Stimulated activated CD4-positive, alpha-beta T cell treated with anti-CD3 and anti-CD28 coated beads, Interleukin-12 subunit alpha, Interleukin-12 subunit beta, amount 100 ng/mL, for 48 hours (primary cell): Measurements from ENCODE around the gene ZNF451.
"Not testable (repeated sequence)": the region's sequence is repeated elsewhere in the genome, so short reads cannot be mapped to it uniquely, and the experiment has no call there.

Experiments used
- DNase-seq, 3 donors: peaks; one replicate each; pipeline ENCODE4 v3.0.0-alpha.2; 2020; ENCODE audit warnings: low read depth in 2 of 3, low spot score in 1 of 3

Gene ZNF451

DNA sequence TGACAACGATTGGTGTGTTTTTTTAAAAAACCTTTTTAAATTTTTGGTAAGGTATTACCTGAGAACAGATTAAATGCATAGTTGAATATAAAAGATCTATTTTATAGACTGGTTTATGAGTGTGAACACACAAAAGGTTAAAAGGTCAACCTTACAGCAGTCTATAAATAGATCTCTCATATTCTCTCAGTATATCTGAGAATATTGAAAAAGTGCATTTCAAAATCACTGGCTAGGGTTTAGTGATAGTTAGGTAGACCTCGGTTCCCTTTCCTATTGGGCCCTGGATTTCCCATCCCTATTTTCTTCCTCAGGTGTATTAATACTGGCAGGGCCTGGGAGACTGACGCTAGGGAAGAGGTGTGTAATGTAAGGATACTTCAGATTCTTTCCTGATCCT is 723 bp upstream of the ZNF451 start:
- DNase-seq, result no peak

DNA sequence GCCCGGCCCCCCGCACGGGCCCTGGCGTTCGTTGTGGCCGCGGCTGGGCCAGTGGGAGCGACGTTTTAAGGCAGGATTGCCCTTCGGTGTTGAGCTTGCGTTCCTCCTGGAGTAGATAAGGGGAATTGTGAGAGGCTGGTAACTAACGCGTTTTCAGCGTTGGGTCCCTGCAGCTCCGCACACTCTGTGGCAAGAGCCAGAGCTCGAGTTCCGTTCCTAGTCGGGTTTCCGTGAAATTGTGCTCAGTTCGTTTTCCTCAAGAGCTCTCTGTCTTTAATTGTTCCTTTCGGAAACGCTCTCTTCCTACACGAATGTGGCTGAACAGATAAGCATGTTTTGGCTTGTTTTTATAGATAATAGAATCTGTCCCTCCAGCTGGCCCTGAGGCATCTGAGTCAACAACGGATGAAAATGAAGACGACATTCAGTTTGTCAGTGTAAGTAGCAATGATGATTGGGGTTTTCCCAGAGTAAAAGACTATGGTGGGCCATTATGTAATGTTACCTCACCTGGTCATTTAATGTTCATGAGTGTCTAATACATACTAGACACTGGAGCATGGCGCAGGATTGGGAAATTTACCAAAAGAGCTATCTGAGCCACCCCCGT is 575 bp downstream of the ZNF451 start:
- not testable (repeated sequence) for DNase-seq

GRCh38 chr6:57091375-57091774 is 1.4 kb downstream of the ZNF451 start:
- not testable (repeated sequence) for DNase-seq

DNA sequence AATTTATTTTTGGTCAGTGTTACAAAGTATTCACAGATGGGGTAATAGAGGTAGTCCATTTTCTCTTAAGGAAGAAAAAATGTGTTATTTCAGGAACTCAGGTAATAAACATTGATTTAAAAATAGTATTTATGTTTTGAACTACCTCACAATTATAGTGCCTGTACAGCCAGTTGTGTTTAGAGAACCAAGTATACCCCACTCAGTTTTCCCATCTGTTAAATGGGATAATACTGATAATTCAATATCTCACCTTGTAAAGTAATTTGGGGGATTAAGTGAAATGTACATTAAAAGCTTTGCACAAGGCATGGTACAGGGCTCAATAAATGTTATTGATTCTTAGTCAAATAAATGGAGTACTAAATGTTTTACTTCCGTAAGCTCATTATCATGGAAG is 4.7 kb downstream of the ZNF451 start:
- no peak for DNase-seq

DNA sequence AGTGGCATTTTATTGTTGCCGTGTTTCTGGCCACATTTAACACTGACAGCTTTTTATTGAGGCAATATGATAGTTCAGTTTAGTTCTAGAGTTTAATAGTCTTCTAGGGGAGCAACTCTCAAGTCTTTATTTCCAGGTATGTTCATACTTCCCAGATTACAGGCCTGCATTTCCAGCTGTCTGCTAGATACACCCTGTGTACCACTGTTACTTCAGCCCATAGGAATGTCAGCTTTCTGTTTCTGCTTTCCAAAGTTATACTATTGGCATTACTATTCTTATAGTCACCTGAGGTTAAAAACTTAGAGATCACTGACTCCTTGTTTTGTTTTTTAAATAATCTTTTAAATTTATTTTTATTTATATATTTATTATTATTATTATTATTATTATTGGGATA is 7.6 kb downstream of the ZNF451 start:
- no peak for DNase-seq

DNA sequence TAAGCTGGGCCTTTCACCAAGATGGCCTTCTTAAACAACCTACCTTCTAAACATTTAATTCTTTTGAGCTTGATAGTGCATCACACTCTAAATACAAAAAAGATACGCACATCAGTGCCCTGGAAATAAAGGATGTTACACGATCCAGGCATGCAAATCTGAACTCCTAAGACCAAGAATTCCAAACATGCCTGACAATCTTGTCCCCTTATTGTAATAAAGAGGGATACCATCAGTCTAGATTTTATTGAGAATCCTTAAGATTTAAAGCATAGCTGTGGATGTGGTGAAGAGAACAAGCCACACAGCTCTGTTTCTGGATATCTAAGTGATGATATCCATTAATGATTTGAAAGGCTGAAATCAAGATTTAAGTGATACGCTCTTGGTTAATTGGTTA is 13.0 kb downstream of the ZNF451 start:
- DNase-seq, result no peak

- no peak for DNase-seq
Observed at GRCh38 chr6:57104336-57104735, 14.3 kb downstream of the ZNF451 start.

GRCh38 chr6:57106990-57107389 is 17.0 kb downstream of the ZNF451 start:
- no peak for DNase-seq

- no peak for DNase-seq
Observed at GRCh38 chr6:57108691-57109090, 18.7 kb downstream of the ZNF451 start.

GRCh38 chr6:57109880-57110279 is 19.9 kb downstream of the ZNF451 start:
- no peak for DNase-seq

- no peak for DNase-seq
Observed at GRCh38 chr6:57113105-57113504, 23.1 kb downstream of the ZNF451 start.

DNA sequence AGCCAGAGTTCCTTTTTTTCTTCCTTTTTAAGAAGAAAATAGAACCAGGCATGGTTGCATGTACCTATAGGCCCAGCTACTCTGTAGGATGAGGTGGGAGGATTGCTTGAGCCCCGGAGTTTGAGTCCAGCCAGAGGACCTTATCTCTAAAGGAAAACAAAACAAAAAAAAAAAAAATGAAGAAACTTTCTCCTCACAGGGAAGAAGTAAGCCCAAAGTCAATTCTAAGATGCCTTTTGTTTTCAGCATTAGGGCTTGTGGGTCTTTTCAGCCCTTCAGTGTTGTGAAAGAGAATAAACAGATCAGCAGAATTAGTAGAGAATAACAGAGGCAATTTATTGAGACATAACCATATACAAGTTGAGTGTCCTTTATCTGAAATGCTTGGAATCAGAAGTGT is 26.8 kb downstream of the ZNF451 start:
- DNase-seq, result no peak

- no peak for DNase-seq
Observed at GRCh38 chr6:57117796-57118195, 27.8 kb downstream of the ZNF451 start.

DNA sequence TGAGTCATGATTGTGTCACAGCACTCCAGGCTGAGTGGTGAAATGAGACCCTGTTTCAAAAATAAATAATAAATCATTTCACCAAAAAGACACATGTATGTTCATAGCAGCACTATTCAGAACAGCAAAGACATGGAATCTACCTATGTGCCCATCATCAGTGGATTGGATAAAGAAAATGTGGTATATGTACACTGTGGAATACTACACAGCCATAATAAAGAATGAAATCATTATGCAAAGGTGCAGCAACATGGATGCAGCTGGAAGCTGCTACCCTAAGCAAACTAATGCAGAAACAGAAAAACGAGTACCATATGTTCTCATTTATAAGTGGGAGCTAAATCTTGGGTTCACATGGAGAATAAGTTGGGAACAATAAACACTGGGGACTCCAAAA is 33.1 kb downstream of the ZNF451 start:
- no peak for DNase-seq

- DNase-seq, result no peak
Observed at GRCh38 chr6:57127763-57128162, 37.8 kb downstream of the ZNF451 start.

DNA sequence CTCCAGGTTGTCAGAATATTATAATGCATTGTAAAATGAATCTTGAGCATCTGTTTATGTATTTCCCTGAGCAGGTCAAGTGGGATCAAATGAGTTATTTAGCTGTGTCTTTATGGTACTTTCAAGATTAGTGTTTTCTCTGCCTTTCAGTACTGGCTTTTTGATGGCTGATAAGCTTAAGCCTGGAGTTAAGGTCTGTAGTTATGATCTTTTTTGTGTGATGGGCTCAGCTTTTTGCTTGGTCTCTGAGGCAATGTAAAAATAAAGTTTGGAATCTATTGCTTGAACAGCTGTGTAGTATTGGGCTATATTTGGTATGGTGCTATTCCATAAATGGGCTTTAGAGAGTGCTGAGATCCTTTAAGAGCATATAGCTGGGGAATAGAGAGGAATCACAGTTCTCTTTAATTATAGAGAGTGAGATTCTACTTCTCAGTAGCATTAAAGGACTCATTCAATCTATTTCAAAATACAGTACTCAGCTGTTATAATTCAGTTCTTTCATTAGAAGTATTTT is 40.7 kb downstream of the ZNF451 start:
- DNase-seq, result no peak

DNA sequence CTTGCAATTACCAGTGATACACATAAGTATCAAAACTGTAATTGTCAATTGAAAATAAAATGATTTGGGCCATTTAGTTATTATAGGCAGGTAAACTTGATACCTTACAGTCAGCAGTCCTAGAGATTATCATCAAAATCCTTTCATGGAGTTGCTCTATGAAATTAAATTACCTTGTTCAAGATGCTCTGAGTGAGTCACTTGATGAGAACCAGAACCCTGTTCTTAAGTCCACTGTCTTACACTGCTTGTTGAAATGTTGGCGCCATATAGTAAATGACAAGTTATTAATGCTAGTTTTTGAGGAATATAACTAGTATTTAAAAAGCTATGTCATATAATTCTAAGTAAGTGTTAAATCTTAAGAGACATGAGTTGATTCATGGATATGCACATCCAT is 45.0 kb downstream of the ZNF451 start:
- no peak for DNase-seq

DNA sequence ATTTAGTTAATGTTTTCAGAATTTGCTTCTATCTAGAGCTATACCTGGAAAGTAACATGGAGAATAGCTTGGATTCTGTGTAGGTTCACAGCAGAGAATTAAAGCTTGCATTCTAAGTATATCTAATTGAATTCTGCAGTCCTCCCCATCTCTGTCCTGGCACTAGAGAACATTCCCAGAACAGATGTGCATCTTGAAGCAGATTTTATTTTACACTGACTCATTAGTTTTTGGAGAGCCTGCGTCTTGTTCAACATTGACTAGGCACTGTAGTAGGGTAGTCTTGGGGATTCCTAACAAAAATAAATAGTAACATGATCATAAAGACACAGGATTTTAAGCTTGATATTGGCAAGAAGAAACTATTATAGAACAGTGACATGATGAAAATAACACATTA is 45.9 kb downstream of the ZNF451 start:
- DNase-seq, result no peak

GRCh38 chr6:57137350-57137749 is 47.4 kb downstream of the ZNF451 start:
- no peak for DNase-seq

- no peak for DNase-seq
Observed at GRCh38 chr6:57138026-57138425, 48.0 kb downstream of the ZNF451 start.

DNA sequence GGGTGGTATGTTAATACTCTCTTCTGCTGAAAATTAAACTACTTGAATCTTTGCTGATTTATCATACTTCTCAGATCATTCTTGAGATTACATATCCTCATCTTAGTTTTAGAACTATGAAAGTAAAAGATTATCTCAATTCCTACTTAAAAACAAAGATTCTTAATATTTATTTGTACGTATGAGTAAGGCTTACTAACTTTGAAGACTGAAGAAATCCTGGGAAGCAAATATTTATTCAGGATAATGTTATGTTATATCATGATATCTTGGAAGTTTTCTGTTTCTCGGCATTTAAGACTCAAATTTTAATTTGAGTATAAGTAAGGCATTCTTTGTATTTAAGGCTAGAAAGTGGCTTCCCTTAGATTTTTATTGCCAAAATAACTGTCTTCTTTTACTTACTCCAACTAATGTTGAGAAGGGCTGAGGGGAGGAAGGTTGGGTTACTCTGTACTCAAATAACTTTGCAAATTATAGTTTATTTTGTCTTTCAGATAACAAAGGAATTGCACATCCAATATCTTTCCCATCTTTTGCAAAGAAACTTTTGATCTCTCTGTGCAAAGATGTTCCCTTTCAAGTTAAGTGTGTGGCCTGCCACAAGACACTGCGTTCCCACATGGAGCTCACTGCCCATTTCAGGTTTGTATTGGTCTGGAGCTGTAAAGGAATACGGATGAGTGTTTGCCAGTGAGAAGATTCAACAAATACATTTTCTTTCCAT is 51.6 kb downstream of the ZNF451 start:
- no peak for DNase-seq

DNA sequence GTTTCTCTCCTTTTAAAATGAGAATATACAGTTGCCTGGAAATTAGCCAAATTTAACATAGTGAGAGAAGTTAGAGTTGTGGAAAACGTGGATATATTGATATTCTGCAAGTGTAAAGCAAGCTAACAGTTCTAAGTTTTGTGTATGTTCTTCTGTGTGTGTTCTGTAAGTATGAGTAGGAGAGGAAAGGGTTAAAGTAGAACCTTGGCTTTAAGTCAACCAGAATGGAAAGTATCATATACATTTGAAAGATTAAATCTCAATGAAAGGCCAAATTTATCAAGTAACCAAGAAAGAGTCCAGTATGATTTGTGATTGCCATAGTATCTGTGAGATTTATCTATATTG is 52.2 kb downstream of the ZNF451 start:
- DNase-seq, result no peak

DNA sequence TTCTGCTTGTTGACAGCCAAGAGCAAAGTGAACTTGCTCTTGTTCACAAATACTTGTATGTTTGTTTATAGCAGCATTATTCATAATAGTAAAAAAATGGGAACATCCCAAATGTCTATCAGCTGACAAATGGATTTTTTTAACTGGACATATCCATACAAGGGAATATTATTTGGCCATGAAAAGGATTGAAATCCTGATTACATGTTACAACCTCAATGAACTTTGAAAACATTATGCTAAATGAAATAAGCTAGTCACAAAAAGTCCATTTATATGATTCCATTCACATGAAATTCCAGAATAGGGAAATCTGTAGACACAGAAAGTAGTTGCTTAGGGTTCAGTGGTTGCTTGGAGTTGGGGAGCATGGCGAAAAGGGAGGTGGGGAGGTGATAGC is 53.7 kb downstream of the ZNF451 start:
- DNase-seq, result no peak
